H9 (cell line): ENCODE data around the gene MTA3. TPM values are rescaled to one million over a fixed set of nuclear protein-coding genes. Genes with fewer than 3 reads are reported as not detected.

Source experiments
- DNase-seq: peaks from one replicate; pipeline ENCODE4 v3.0.0-alpha.2; 2017
- H2AFZ ChIP-seq: one replicate; pipeline ENCODE4 v1.6.1; 2013; ENCODE audit warnings: mild to moderate bottlenecking, low read length, control low read depth, moderate library complexity
- H2AK5ac ChIP-seq: 2 replicates; pipeline ENCODE4 v1.6.1; 2013; ENCODE audit warnings: low read length, control low read depth, mixed read lengths; ENCODE audit not compliant: insufficient read length
- H2BK120ac ChIP-seq: one replicate; pipeline ENCODE4 v1.6.1; 2013; ENCODE audit warnings: low read depth, mild to moderate bottlenecking, low read length, control low read depth, inconsistent platforms; ENCODE audit not compliant: poor library complexity, severe bottlenecking
- H2BK12ac ChIP-seq: 2 replicates; pipeline ENCODE4 v1.6.1; 2013; ENCODE audit warnings: low read length, control low read depth, mixed read lengths, low read depth; ENCODE audit not compliant: insufficient read length
- H2BK15ac ChIP-seq: 2 replicates; pipeline ENCODE4 v1.6.1; 2013; ENCODE audit warnings: low read depth, low read length, control low read depth
- H2BK20ac ChIP-seq: one replicate; pipeline ENCODE4 v1.6.1; 2013; ENCODE audit warnings: low read depth, mild to moderate bottlenecking, low read length, control low read depth, inconsistent platforms; ENCODE audit not compliant: poor library complexity, severe bottlenecking
- H2BK5ac ChIP-seq: 2 replicates; pipeline ENCODE4 v1.6.1; 2013; ENCODE audit warnings: low read length, control low read depth, mixed read lengths; ENCODE audit not compliant: insufficient read length
- H3K14ac ChIP-seq: 2 replicates; pipeline ENCODE4 v1.6.1; 2013; ENCODE audit warnings: low read length, control low read depth; ENCODE audit not compliant: insufficient read depth
- H3K18ac ChIP-seq: 2 replicates; pipeline ENCODE4 v1.6.1; 2013; ENCODE audit warnings: low read depth, mild to moderate bottlenecking, mixed read lengths, low read length, control low read depth; ENCODE audit not compliant: insufficient read length
- H3K23ac ChIP-seq: 2 replicates; pipeline ENCODE4 v1.6.1; 2013; ENCODE audit warnings: low read length, control low read depth, mixed read lengths, low read depth; ENCODE audit not compliant: insufficient read length
- H3K23me2 ChIP-seq: 2 replicates; pipeline ENCODE4 v1.6.1; 2013; ENCODE audit warnings: low read depth, mild to moderate bottlenecking, mixed read lengths, low read length, control low read depth; ENCODE audit not compliant: insufficient read length, poor library complexity, severe bottlenecking
- H3K27ac ChIP-seq: 2 replicates; pipeline ENCODE4 v1.5.1; 2013; ENCODE audit warnings: low read length, control low read depth, mixed read lengths, low read depth; ENCODE audit not compliant: insufficient read length
- H3K27me3 ChIP-seq: 2 replicates; pipeline ENCODE4 v1.6.1; 2013; ENCODE audit warnings: low read length, control low read depth, inconsistent platforms; ENCODE audit not compliant: insufficient read depth
- H3K4ac ChIP-seq: 2 replicates; pipeline ENCODE4 v1.6.1; 2013; ENCODE audit warnings: low read depth, mild to moderate bottlenecking, control low read depth, inconsistent platforms, low read length, moderate library complexity
- H3K4me1 ChIP-seq: 2 replicates; pipeline ENCODE4 v1.6.1; 2013; ENCODE audit warnings: low read length, control low read depth, inconsistent platforms; ENCODE audit not compliant: insufficient read depth
- H3K4me2 ChIP-seq: 2 replicates; pipeline ENCODE4 v1.6.1; 2013; ENCODE audit warnings: low read length, control low read depth, mixed read lengths; ENCODE audit not compliant: insufficient read length, insufficient read depth
- H3K56ac ChIP-seq: 2 replicates; pipeline ENCODE4 v1.6.1; 2013; ENCODE audit warnings: low read depth, mild to moderate bottlenecking, mixed read lengths, low read length, control low read depth; ENCODE audit not compliant: insufficient read length
- H3K79me1 ChIP-seq: 2 replicates; pipeline ENCODE4 v1.6.1; 2013; ENCODE audit warnings: low read depth, mild to moderate bottlenecking, moderate library complexity, low read length, control low read depth, inconsistent platforms; ENCODE audit not compliant: insufficient read depth, poor library complexity, severe bottlenecking
- H3K79me2 ChIP-seq: 2 replicates; pipeline ENCODE4 v1.6.1; 2013; ENCODE audit warnings: low read length, control low read depth, inconsistent platforms; ENCODE audit not compliant: insufficient read depth
- H3K9ac ChIP-seq: 2 replicates; pipeline ENCODE4 v1.6.1; 2013; ENCODE audit warnings: low read length, control low read depth, mixed read lengths; ENCODE audit not compliant: insufficient read length; ENCODE audit errors: extremely low read depth
- H3K9me3 ChIP-seq: one replicate; pipeline ENCODE4 v1.6.1; 2013; ENCODE audit warnings: low read depth, low read length, inconsistent platforms; ENCODE audit not compliant: control insufficient read depth
- H3T11ph ChIP-seq: one replicate; pipeline ENCODE4 v1.6.1; 2013; ENCODE audit warnings: mild to moderate bottlenecking, low read length, control low read depth, inconsistent platforms
- H4K20me1 ChIP-seq: one replicate; pipeline ENCODE4 v1.6.1; 2013; ENCODE audit not compliant: control insufficient read depth, insufficient read length, insufficient read depth
- H4K5ac ChIP-seq: 2 replicates; pipeline ENCODE4 v1.6.1; 2013; ENCODE audit warnings: low read depth, mild to moderate bottlenecking, mixed read lengths, low read length, control low read depth; ENCODE audit not compliant: insufficient read length
- H4K8ac ChIP-seq: replicated peaks from 2 replicates; pipeline ENCODE4 v1.6.1; 2013; ENCODE audit warnings: low read length, control low read depth, mixed read lengths, low read depth; ENCODE audit not compliant: insufficient read length
- H4K91ac ChIP-seq: 2 replicates; pipeline ENCODE4 v1.6.1; 2013; ENCODE audit warnings: low read depth, mild to moderate bottlenecking, moderate library complexity, mixed read lengths, low read length, control low read depth; ENCODE audit not compliant: insufficient read length
- H3K27ac Mint-ChIP-seq, 3 experiments: 2 replicates in 2 of 3; 3 replicates in 1 of 3; pipeline ENCODE4 v1.8.0; 2020 to 2021; ENCODE audit warnings: mixed read lengths in 3 of 3, mild to moderate bottlenecking in 1 of 3, moderate library complexity in 1 of 3
- H3K27me3 Mint-ChIP-seq: 2 replicates; pipeline ENCODE4 v1.8.0; 2021; ENCODE audit warnings: low read depth, mild to moderate bottlenecking, moderate library complexity, mixed read lengths
- H3K36me3 Mint-ChIP-seq, 3 experiments: 2 replicates in 2 of 3; 3 replicates in 1 of 3; pipeline ENCODE4 v1.8.0; 2020 to 2021; ENCODE audit warnings: low read depth in 3 of 3, mixed read lengths in 3 of 3; ENCODE audit not compliant: insufficient read depth in 1 of 3
- H3K4me1 Mint-ChIP-seq, 2 experiments: 2 replicates each; pipeline ENCODE4 v1.8.0; 2020; ENCODE audit warnings: mixed read lengths in 2 of 2
- H3K4me3 Mint-ChIP-seq, 2 experiments: 2 replicates in 1 of 2; 3 replicates in 1 of 2; pipeline ENCODE4 v1.8.0; 2020 to 2021; ENCODE audit warnings: mild to moderate bottlenecking in 2 of 2, mixed read lengths in 2 of 2, moderate library complexity in 1 of 2
- H3K9me3 Mint-ChIP-seq, 2 experiments: 2 replicates in 1 of 2; 3 replicates in 1 of 2; pipeline ENCODE4 v1.8.0; 2020; ENCODE audit warnings: mild to moderate bottlenecking in 2 of 2, mixed read lengths in 2 of 2, moderate library complexity in 1 of 2
- WGBS: extraction: QIAGEN DNeasy Blood & Tissue Kit; methylation state at CpG from one replicate; pipeline ENCODE4 v1.1.7; 2013; ENCODE audit warnings: missing lambda C conversion rate, low lambda C conversion rate, mixed read lengths; ENCODE audit not compliant: insufficient read length; ENCODE audit errors: extremely low coverage; 5-methylcytosine and 5-hydroxymethylcytosine counted together
- total RNA-seq: library from RNA; stranded (reverse); gene quantifications from 2 replicates; pipeline ENCODE4 v1.2.1, GENCODE V29; 2021
- TF ChIP-seq, protein P1 (sequence below): fragments of 200-600 bp; sonication (generic); conservative IDR thresholded peaks from 3 replicates; pipeline ENCODE4 v1.8.0; 2021; ENCODE audit warnings: antibody characterized with exemption, mild to moderate bottlenecking

Gene MTA3
- total RNA-seq, 1 experiment from 2014 or later = 253 TPM

- Histone ChIP-seq H3K27ac (no peak overlapping the region), H4K91ac (no peak overlapping the region), H3K23me2 (no peaks in the 10 kb centered on the region), H3K79me2 (no peaks in the 10 kb centered on the region), H3K9ac (no peak overlapping the region), H2BK120ac (no peak overlapping the region), H3K56ac (no peak overlapping the region), H2BK15ac (no peak overlapping the region), H3K18ac (no peak overlapping the region), H3K4ac (no peak overlapping the region), H2AFZ (no peak overlapping the region), H3K4me1 (no peaks in the 10 kb centered on the region), H3K4me2 (no peak overlapping the region), H2AK5ac (no peak overlapping the region), H4K5ac (no peak overlapping the region), H4K8ac (no peak overlapping the region), H2BK5ac (no peak overlapping the region), H2BK20ac (no peak overlapping the region), H3K79me1 (no peaks in the 10 kb centered on the region), H3K14ac (no peak overlapping the region), H3K23ac (no peak overlapping the region), H3K27me3 (no peaks in the 10 kb centered on the region), H3T11ph (no peak overlapping the region), H4K20me1 (no peaks in the 10 kb centered on the region), H2BK12ac (no peak overlapping the region), H3K9me3 (no peaks in the 10 kb centered on the region)
- Mint-ChIP-seq H3K4me1 (peaks cover 11 to 25% of the 10 kb centered on the region in 2 experiments), H3K27me3 (no peaks in the 10 kb centered on the region), H3K36me3 (peaks cover 0 to 8% (median 4%) of the 10 kb centered on the region in 3 experiments; a peak in 3 of 7 replicates), H3K9me3 (no peaks in the 10 kb centered on the region), H3K27ac (peak overlapping the region in 2 of 3 experiments; percentile 16 to 83; a peak in 2 of 7 replicates), H3K4me3 (no peak overlapping the region)
- DNase-seq = no peak
- TF ChIP-seq, protein P1, sequence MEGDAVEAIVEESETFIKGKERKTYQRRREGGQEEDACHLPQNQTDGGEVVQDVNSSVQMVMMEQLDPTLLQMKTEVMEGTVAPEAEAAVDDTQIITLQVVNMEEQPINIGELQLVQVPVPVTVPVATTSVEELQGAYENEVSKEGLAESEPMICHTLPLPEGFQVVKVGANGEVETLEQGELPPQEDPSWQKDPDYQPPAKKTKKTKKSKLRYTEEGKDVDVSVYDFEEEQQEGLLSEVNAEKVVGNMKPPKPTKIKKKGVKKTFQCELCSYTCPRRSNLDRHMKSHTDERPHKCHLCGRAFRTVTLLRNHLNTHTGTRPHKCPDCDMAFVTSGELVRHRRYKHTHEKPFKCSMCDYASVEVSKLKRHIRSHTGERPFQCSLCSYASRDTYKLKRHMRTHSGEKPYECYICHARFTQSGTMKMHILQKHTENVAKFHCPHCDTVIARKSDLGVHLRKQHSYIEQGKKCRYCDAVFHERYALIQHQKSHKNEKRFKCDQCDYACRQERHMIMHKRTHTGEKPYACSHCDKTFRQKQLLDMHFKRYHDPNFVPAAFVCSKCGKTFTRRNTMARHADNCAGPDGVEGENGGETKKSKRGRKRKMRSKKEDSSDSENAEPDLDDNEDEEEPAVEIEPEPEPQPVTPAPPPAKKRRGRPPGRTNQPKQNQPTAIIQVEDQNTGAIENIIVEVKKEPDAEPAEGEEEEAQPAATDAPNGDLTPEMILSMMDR = no peak
- WGBS = no CpG with 5 or more reads among the region's 8 CpGs
Observed at GRCh38 chr2:42754776-42755140, 186.3 kb downstream of the MTA3 start.
